SU-DHL-6 (cell line): ENCODE data around the gene NQO2.

Experiments
- H2AFZ ChIP-seq: fragments of 200-600 bp; sonication (generic); 2 replicates; pipeline ENCODE4 v1.6.1; 2014; ENCODE audit warnings: low read depth, mild to moderate bottlenecking, moderate library complexity, mixed read lengths, antibody characterized with exemption, low read length; ENCODE audit not compliant: severe bottlenecking
- H3F3A ChIP-seq: fragments of 200-600 bp; shearing (Covaris generic); 2 replicates; pipeline ENCODE4 v1.6.0; 2016; ENCODE audit warnings: antibody characterized with exemption, mild to moderate bottlenecking; ENCODE audit not compliant: insufficient read depth
- H3K27ac ChIP-seq: fragments of 200-600 bp; sonication (generic); 2 replicates; pipeline ENCODE4 v1.5.1; 2016; ENCODE audit warnings: low read depth, mild to moderate bottlenecking, low read length, moderate library complexity, mixed read lengths
- H3K27me3 ChIP-seq: fragments of 200-600 bp; sonication (generic), shearing (Covaris generic); 2 replicates; pipeline ENCODE4 v1.6.0; 2014; ENCODE audit warnings: mild to moderate bottlenecking, low read length
- H3K36me3 ChIP-seq: fragments of 200-600 bp; sonication (generic); 2 replicates; pipeline ENCODE4 v1.6.1; 2014; ENCODE audit warnings: mild to moderate bottlenecking, low read length, mixed read lengths
- H3K4me2 ChIP-seq: fragments of 300-600, 200-600 bp; shearing (Covaris generic), sonication (generic); 2 replicates; pipeline ENCODE4 v1.6.0; 2014; ENCODE audit warnings: low read length, low read depth, mild to moderate bottlenecking; ENCODE audit not compliant: poor library complexity, severe bottlenecking
- H3K4me3 ChIP-seq: fragments of 200-600 bp; sonication (generic); 2 replicates; pipeline ENCODE4 v1.5.1; 2014; ENCODE audit warnings: antibody characterized with exemption, low read length, mild to moderate bottlenecking, mixed read lengths; ENCODE audit not compliant: insufficient read depth, poor library complexity, severe bottlenecking
- H3K79me2 ChIP-seq: fragments of 200-600 bp; sonication (generic); 2 replicates; pipeline ENCODE4 v1.6.1; 2014; ENCODE audit warnings: mild to moderate bottlenecking, low read length, moderate library complexity; ENCODE audit not compliant: insufficient read depth
- H3K9ac ChIP-seq: fragments of 200-600 bp; sonication (generic); 2 replicates; pipeline ENCODE4 v1.7.0; 2014; ENCODE audit warnings: mild to moderate bottlenecking, low read length
- H3K9me2 ChIP-seq: fragments of 200-600 bp; sonication (generic); replicated peaks from 2 replicates; pipeline ENCODE4 v1.6.1; 2014; ENCODE audit warnings: low read length; ENCODE audit not compliant: insufficient read depth
- H3K9me3 ChIP-seq: fragments of 200-600 bp; sonication (generic); 2 replicates; pipeline ENCODE4 v1.6.1; 2014; ENCODE audit warnings: low read length, mixed read lengths; ENCODE audit not compliant: insufficient read depth
- H4K20me1 ChIP-seq: fragments of 200-600 bp; sonication (generic); 2 replicates; pipeline ENCODE4 v1.6.1; 2014; ENCODE audit warnings: low read depth, mild to moderate bottlenecking, antibody characterized with exemption, low read length, moderate library complexity, mixed read lengths
- EZH2phosphoT487 ChIP-seq: fragments of 200-600 bp; sonication (generic), shearing (Covaris generic); conservative IDR thresholded peaks from 2 replicates; pipeline ENCODE4 v1.6.1; 2018; ENCODE audit warnings: mild to moderate bottlenecking, antibody characterized with exemption, low read length, moderate library complexity, mixed read lengths
- TF ChIP-seq, protein P1 (sequence below): fragments of 200-600 bp; sonication (generic); IDR thresholded peaks from one replicate; pipeline ENCODE4 v1.5.1; 2017; ENCODE audit warnings: antibody characterized with exemption, mild to moderate bottlenecking, low read length, moderate library complexity; ENCODE audit not compliant: insufficient read depth, poor library complexity, severe bottlenecking

Gene NQO2

DNA sequence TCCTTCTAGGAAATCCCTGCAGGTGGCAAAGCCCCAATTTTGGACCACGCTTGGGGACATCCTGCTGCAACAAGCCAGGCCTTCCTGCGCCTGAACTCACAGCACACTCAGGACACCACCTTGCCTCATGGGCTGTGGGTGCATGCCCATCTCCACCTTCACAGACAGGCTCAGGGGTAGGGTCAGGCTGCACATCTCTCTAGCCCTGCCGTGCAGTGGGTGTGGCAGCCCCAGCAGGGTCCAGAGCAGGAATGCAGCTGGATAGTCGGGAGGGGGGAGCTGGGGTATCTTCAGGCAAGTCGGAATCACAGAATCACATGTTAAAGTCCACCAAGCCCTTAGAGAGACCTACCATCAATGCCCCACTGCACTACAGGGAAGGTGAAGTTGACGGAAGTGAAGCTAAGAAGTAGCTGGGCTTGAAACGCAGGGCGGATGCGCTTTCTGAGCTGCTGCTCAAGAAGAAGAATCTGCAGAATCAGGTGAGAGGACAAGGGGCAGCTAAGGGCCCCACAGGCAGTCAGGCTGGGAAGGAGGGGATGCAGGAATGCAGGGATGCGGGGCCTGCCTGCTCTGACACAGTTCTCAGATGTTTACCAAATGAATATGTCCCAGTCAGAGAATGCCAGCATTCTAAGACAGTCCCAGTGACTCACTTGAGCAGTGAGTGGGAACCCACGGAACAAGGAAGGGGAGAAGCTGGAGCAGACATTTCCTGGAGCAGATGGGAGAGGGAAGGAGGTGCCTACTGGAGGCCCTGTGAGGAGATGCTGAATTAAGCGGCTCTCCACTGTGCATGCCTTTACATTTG, 39.6 kb upstream of the NQO2 start:
- Histone ChIP-seq H3K27me3 (no peaks in the 10 kb centered on the region), H2AFZ (no peak overlapping the region), H3K4me3 (no peak overlapping the region), H3K9ac (no peak overlapping the region), H3K27ac (no peak overlapping the region), H3K4me2 (no peak overlapping the region), H3K9me2 (no peaks in the 10 kb centered on the region), H3K9me3 (no peaks in the 10 kb centered on the region), H3F3A (no peaks in the 10 kb centered on the region), H3K79me2 (no peaks in the 10 kb centered on the region), H4K20me1 (no peaks in the 10 kb centered on the region), H3K36me3 (no peaks in the 10 kb centered on the region)
- TF ChIP-seq EZH2phosphoT487: no peak
- TF ChIP-seq, protein P1, sequence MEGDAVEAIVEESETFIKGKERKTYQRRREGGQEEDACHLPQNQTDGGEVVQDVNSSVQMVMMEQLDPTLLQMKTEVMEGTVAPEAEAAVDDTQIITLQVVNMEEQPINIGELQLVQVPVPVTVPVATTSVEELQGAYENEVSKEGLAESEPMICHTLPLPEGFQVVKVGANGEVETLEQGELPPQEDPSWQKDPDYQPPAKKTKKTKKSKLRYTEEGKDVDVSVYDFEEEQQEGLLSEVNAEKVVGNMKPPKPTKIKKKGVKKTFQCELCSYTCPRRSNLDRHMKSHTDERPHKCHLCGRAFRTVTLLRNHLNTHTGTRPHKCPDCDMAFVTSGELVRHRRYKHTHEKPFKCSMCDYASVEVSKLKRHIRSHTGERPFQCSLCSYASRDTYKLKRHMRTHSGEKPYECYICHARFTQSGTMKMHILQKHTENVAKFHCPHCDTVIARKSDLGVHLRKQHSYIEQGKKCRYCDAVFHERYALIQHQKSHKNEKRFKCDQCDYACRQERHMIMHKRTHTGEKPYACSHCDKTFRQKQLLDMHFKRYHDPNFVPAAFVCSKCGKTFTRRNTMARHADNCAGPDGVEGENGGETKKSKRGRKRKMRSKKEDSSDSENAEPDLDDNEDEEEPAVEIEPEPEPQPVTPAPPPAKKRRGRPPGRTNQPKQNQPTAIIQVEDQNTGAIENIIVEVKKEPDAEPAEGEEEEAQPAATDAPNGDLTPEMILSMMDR: no peak

DNA sequence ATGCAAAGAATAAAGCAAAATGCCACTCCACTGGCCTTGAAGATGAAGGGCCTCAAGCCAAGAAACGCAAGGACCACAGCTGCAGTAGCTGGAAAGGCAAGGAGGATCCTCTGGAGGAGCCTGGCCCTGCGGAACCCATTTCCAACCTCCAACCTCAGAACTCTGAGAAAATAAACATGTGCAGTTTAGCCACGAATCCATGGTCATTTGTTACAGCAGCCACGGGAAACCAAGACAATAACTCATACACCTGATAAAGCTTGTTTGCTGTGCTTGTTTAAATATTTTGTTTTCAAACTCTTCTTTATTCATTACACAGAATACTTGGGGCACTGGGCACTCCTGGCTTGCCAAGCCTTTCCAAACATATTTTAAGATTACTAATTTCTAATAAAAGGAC, 38.8 kb upstream of the NQO2 start:
- Histone ChIP-seq H3K9me2 (no peaks in the 10 kb centered on the region), H4K20me1 (no peaks in the 10 kb centered on the region), H3K79me2 (no peaks in the 10 kb centered on the region), H3K27me3 (no peaks in the 10 kb centered on the region), H2AFZ (no peak overlapping the region), H3K4me3 (no peak overlapping the region), H3K4me2 (no peak overlapping the region), H3K27ac (no peak overlapping the region), H3K9ac (no peak overlapping the region), H3F3A (no peaks in the 10 kb centered on the region), H3K9me3 (no peaks in the 10 kb centered on the region), H3K36me3 (no peaks in the 10 kb centered on the region)
- no peak for TF ChIP-seq EZH2phosphoT487
- TF ChIP-seq, protein P1: no peak

DNA sequence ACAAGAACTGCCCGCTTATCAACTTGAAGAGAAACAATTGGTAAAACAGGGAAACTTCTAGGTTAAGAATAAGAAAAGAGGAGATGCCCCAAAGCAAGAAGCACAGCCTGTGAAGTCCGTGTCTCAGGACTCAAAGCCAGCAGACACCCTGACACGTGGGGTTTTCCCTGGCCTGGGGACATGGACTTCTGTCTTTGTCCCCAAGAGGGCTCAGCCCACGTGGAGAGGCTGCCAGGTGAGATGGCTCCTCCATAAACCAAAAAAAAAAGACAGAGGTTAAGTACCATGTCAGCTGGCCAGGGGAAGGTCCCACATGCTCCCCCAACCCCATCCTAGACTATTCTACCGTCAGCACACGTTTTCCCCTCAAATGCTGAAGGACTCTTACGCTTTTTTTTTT, 38.2 kb upstream of the NQO2 start:
- Histone ChIP-seq H3K9ac (no peak overlapping the region), H3K4me2 (no peak overlapping the region)
- no peak for TF ChIP-seq EZH2phosphoT487
- TF ChIP-seq, protein P1: no peak

More for the DNA sequence above, 38.2 kb upstream of the NQO2 start:
- Histone ChIP-seq H3F3A (no peaks in the 10 kb centered on the region), H4K20me1 (no peaks in the 10 kb centered on the region), H3K36me3 (no peaks in the 10 kb centered on the region), H3K4me3 (no peak overlapping the region), H3K27ac (no peak overlapping the region), H3K9me2 (no peaks in the 10 kb centered on the region), H3K79me2 (no peaks in the 10 kb centered on the region), H2AFZ (no peak overlapping the region), H3K27me3 (no peaks in the 10 kb centered on the region), H3K9me3 (no peaks in the 10 kb centered on the region)
